Neural progenitor cell (in vitro differentiated cells): ENCODE data around the gene PPARA. TPM values are rescaled to one million over a fixed set of nuclear protein-coding genes. Genes with fewer than 3 reads are reported as not detected.
A peak's percentile ranks its signal among the peaks of the same experiment; 100 is the strongest.

Experiments
- DNase-seq: peaks from one replicate; pipeline ENCODE4 v3.0.0-alpha.2; 2016; ENCODE audit warnings: low spot score
- H2AFZ ChIP-seq: fragments of 200-600 bp; sonication (generic); replicated peaks from 2 replicates; pipeline ENCODE4 v1.6.1; 2016; ENCODE audit warnings: antibody characterized with exemption
- H3F3A ChIP-seq: fragments of 200-600 bp; sonication (generic); 2 replicates; pipeline ENCODE4 v1.6.1; 2016; ENCODE audit warnings: antibody characterized with exemption, low read depth
- H3K27ac ChIP-seq: fragments of 200-600 bp; sonication (generic); 2 replicates; pipeline ENCODE4 v1.5.1; 2016; ENCODE audit warnings: mild to moderate bottlenecking
- H3K27me3 ChIP-seq: fragments of 200-600 bp; sonication (generic); 2 replicates; pipeline ENCODE4 v1.6.1; 2016; ENCODE audit warnings: mild to moderate bottlenecking, moderate library complexity
- H3K36me3 ChIP-seq: fragments of 200-600 bp; sonication (generic); 2 replicates; pipeline ENCODE4 v1.5.1; 2016
- H3K4me1 ChIP-seq: fragments of 200-600 bp; sonication (generic); 2 replicates; pipeline ENCODE4 v1.6.1; 2016; ENCODE audit warnings: mixed run types
- H3K4me2 ChIP-seq: fragments of 200-600 bp; sonication (generic); 2 replicates; pipeline ENCODE4 v1.6.1; 2016
- H3K4me3 ChIP-seq: fragments of 200-600 bp; sonication (generic); 2 replicates; pipeline ENCODE4 v1.5.1; 2016
- H3K79me2 ChIP-seq: fragments of 200-600 bp; sonication (generic); 2 replicates; pipeline ENCODE4 v1.6.1; 2016; ENCODE audit warnings: low read depth
- H3K9ac ChIP-seq: fragments of 200-600 bp; sonication (generic); 2 replicates; pipeline ENCODE4 v1.6.1; 2016
- H3K9me3 ChIP-seq: fragments of 200-600 bp; sonication (generic); 2 replicates; pipeline ENCODE4 v1.5.1; 2016; ENCODE audit warnings: low read depth
- H4K20me1 ChIP-seq: fragments of 200-600 bp; sonication (generic); 2 replicates; pipeline ENCODE4 v1.6.1; 2016; ENCODE audit warnings: low read depth
- H3K27ac Mint-ChIP-seq: 3 replicates; pipeline ENCODE4 v1.8.0; 2021; ENCODE audit warnings: mixed read lengths
- H3K27me3 Mint-ChIP-seq: 2 replicates; pipeline ENCODE4 v1.8.0; 2022; ENCODE audit warnings: low read depth, mild to moderate bottlenecking, inconsistent platforms, moderate library complexity, mixed read lengths; ENCODE audit not compliant: insufficient read depth
- H3K36me3 Mint-ChIP-seq: 3 replicates; pipeline ENCODE4 v1.8.0; 2021; ENCODE audit warnings: mixed read lengths
- H3K4me1 Mint-ChIP-seq: 3 replicates; pipeline ENCODE4 v1.8.0; 2021; ENCODE audit warnings: mixed read lengths
- H3K4me3 Mint-ChIP-seq: 3 replicates; pipeline ENCODE4 v1.8.0; 2021; ENCODE audit warnings: mild to moderate bottlenecking, moderate library complexity, mixed read lengths
- H3K9me3 Mint-ChIP-seq: 3 replicates; pipeline ENCODE4 v1.8.0; 2020; ENCODE audit warnings: mixed read lengths
- CTCF ChIP-seq: fragments of 200-600 bp; sonication (generic); IDR thresholded peaks from 2 replicates; pipeline ENCODE4 v1.5.1; 2017; ENCODE audit warnings: antibody characterized with exemption, mild to moderate bottlenecking
- EZH2 ChIP-seq: fragments of 200-600 bp; sonication (generic); IDR thresholded peaks from 2 replicates; pipeline ENCODE4 v1.6.1; 2017; ENCODE audit warnings: antibody characterized with exemption, mild to moderate bottlenecking, moderate library complexity
- EZH2phosphoT487 ChIP-seq: fragments of 200-600 bp; sonication (generic); IDR thresholded peaks from 2 replicates; pipeline ENCODE4 v1.6.1; 2017; ENCODE audit warnings: antibody characterized with exemption
- total RNA-seq: library from RNA; depleted of rRNA; stranded (reverse); fragments of >200 nt; gene quantifications from 2 replicates; pipeline ENCODE4 v1.2.3, GENCODE V29; 2015; ENCODE audit warnings: low replicate concordance

The PPARA gene
- total RNA-seq, 1 donor from 2014 or later: 5.2 TPM

GRCh38 chr22:46112405-46112804, 37.9 kb upstream of the PPARA start:
- peaks cover 9% of the 10 kb centered on the region for H3K4me1 ChIP-seq
- no peak overlapping the region for H3K4me2 ChIP-seq
- no peaks in the 10 kb centered on the region for H3K9me3 ChIP-seq
- H4K20me1 ChIP-seq: no peaks in the 10 kb centered on the region
- H3K27me3 Mint-ChIP-seq: peaks cover 3% of the 10 kb centered on the region
- no peaks in the 10 kb centered on the region for H3K36me3 Mint-ChIP-seq
- no peak overlapping the region for H3K4me3 ChIP-seq
- no peak overlapping the region for H3K4me3 Mint-ChIP-seq
- TF ChIP-seq EZH2: no peak
- peak overlapping the region; percentile 57 for H3K27ac Mint-ChIP-seq
- no peak for DNase-seq
- H3K36me3 ChIP-seq: no peaks in the 10 kb centered on the region
- no peaks in the 10 kb centered on the region for H3K79me2 ChIP-seq
- no peak overlapping the region for H3K27ac ChIP-seq
- peaks cover 13% of the 10 kb centered on the region for H3K4me1 Mint-ChIP-seq
- H3K27me3 ChIP-seq: no peaks in the 10 kb centered on the region
- no peak overlapping the region for H3K9ac ChIP-seq
- no peaks in the 10 kb centered on the region for H3F3A ChIP-seq
- no peak overlapping the region for H2AFZ ChIP-seq
- no peaks in the 10 kb centered on the region for H3K9me3 Mint-ChIP-seq

GRCh38 chr22:46113110-46113909, 37.0 kb upstream of the PPARA start:
- Histone ChIP-seq H3F3A (no peaks in the 10 kb centered on the region), H3K4me1 (peaks cover 9% of the 10 kb centered on the region), H2AFZ (no peak overlapping the region), H3K27me3 (no peaks in the 10 kb centered on the region), H3K79me2 (no peaks in the 10 kb centered on the region), H3K9me3 (no peaks in the 10 kb centered on the region), H3K4me2 (no peak overlapping the region), H3K4me3 (no peak overlapping the region), H3K9ac (no peak overlapping the region), H3K36me3 (no peaks in the 10 kb centered on the region), H4K20me1 (no peaks in the 10 kb centered on the region), H3K27ac (no peak overlapping the region)
- peaks cover 3% of the 10 kb centered on the region for H3K27me3 Mint-ChIP-seq
- TF ChIP-seq EZH2: no peak
- no peak for TF ChIP-seq EZH2phosphoT487
- TF ChIP-seq CTCF: no peak
- H3K36me3 Mint-ChIP-seq: no peaks in the 10 kb centered on the region
- no peak for DNase-seq
- H3K27ac Mint-ChIP-seq: no peak overlapping the region
- H3K9me3 Mint-ChIP-seq: no peaks in the 10 kb centered on the region
- peaks cover 9% of the 10 kb centered on the region for H3K4me1 Mint-ChIP-seq
- H3K4me3 Mint-ChIP-seq: no peak overlapping the region

- TF ChIP-seq CTCF (no peak), EZH2 (no peak), EZH2phosphoT487 (no peak)
- Mint-ChIP-seq H3K9me3 (no peaks in the 10 kb centered on the region), H3K4me3 (no peak overlapping the region), H3K36me3 (no peaks in the 10 kb centered on the region), H3K27ac (no peak overlapping the region), H3K4me1 (peaks cover 7% of the 10 kb centered on the region), H3K27me3 (peaks cover 4% of the 10 kb centered on the region)
- no peak for DNase-seq
- no peak overlapping the region for H3K4me2 ChIP-seq
- no peaks in the 10 kb centered on the region for H3K27me3 ChIP-seq
- H2AFZ ChIP-seq: no peak overlapping the region
- no peak overlapping the region for H3K4me3 ChIP-seq
- H3K27ac ChIP-seq: no peak overlapping the region
- no peak overlapping the region for H3K9ac ChIP-seq
- peaks cover 9% of the 10 kb centered on the region for H3K4me1 ChIP-seq
- H3K36me3 ChIP-seq: no peaks in the 10 kb centered on the region
- no peaks in the 10 kb centered on the region for H3F3A ChIP-seq
- H3K79me2 ChIP-seq: no peaks in the 10 kb centered on the region
- no peaks in the 10 kb centered on the region for H4K20me1 ChIP-seq
- H3K9me3 ChIP-seq: no peaks in the 10 kb centered on the region
Observed at GRCh38 chr22:46113910-46114517, 36.3 kb upstream of the PPARA start.
